Stimulated activated effector memory CD8-positive, alpha-beta T cell treated with anti-CD3 and anti-CD28 coated beads, Interleukin-12 subunit alpha, Interleukin-12 subunit beta, amount 100 ng/mL, for 72 hours (primary cell): ENCODE results near the gene BAX.

Experiments used
- ATAC-seq: fragments of 150-1000 bp; cut with Tn5 transposase; 2 replicates; pipeline ENCODE4 v1.10.0; 2021
- DNase-seq, 2 donors: peaks; one replicate each; pipeline ENCODE4 v3.0.0; 2021 to 2022; ENCODE audit warnings: low spot score in 2 of 2
- H3K27ac Mint-ChIP-seq: one replicate; pipeline ENCODE4 v1.8.0; 2022; ENCODE audit warnings: mild to moderate bottlenecking, mixed read lengths
- H3K36me3 Mint-ChIP-seq: one replicate; pipeline ENCODE4 v1.8.0; 2022; ENCODE audit warnings: mild to moderate bottlenecking, mixed read lengths
- H3K4me1 Mint-ChIP-seq: one replicate; pipeline ENCODE4 v1.8.0; 2022; ENCODE audit warnings: mixed read lengths
- H3K4me3 Mint-ChIP-seq: one replicate; pipeline ENCODE4 v1.8.0; 2022; ENCODE audit warnings: mild to moderate bottlenecking, mixed read lengths
- H3K9me3 Mint-ChIP-seq: one replicate; pipeline ENCODE4 v1.8.0; 2022; ENCODE audit warnings: mixed read lengths

The BAX gene

DNA sequence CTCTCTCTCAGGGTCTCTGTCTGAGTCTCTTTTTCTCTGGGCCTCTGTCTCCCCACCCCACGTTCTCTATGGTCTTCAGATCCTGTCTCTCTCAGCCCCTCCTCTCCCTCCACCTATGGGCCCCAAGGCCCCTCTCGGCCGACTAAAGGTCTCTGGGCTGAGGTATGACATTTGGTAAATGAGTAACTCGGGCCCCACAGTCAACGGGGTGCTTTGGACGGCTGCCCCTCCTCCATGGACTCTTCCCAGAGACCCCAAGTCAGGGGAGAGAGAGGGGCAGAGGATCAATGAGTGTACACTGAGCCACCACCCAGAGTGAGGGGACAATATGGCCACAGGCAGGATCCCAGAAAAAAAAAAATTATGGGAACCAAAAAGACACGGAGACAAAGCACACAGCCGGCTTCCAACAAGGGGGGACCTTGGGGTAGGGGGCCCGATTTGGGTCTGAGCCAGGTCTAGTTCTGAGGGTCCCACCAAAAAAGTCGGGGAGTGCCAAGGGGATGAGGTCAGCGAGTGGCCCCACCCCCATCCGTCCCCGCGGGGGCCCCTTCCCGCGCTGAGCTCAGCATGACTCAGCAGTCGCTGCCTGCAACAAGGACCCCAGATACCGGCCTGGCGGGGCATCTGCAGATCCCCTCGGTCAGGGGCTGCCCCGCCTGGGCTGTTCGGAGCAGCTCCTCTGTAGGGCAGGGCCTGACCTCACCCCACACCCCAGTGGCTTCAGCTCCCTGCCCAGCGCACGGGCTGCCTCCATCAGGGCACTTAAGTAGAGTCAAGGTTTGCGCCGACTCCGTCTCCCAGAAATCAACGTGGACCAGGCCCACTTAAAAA is 8.9 kb downstream of the BAX start:
- H3K4me1 Mint-ChIP-seq: peaks cover 78% of the 10 kb centered on the region
- H3K9me3 Mint-ChIP-seq: no peaks in the 10 kb centered on the region
- H3K27ac Mint-ChIP-seq: peak overlapping the region; percentile 100
- ATAC-seq (peak; percentile 54), DNase-seq (peak; percentile 72 to 86)
- H3K36me3 Mint-ChIP-seq: peaks cover 100% of the 10 kb centered on the region
- H3K4me3 Mint-ChIP-seq: peak overlapping the region; percentile 100

DNA sequence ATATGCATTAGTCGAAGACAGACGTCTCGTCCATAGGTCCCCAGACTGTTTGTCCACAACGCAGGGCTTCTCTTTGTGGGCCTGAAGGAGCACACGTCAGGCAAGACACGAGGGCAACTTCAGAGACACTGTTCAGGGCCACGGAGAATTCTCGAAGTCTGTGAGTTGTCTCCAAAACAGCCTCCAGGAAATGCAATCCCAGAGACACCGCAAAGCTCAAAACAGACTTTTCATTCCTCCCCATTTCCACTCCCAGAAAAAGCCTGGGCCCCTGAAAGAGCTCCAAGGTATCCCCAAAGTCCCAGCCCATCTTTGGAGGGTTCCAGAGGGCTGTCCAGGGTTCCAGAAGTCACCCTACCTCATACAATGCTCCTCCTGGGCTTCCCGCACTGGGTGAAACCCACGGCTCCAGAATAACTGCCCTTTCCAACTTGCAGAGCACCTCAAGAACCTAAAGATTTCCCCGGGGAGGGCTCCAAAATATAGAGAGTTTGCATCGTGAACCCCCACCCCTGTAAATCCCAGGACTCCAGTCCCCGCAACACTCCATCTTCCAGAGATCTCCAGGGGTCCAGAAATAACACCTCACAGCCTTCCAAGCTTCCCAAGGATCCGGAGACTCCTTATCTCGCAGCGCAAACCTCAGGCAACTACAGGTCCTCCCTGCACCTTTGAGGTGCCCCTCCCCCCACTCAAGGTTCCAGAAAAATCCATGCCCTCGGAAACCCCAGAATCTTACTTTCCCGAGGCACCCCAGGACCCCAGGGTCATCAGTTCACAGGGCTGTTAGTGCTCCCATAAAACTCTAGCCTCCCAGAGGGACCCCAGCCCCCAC is 9.7 kb downstream of the BAX start:
- H3K27ac Mint-ChIP-seq: peak overlapping the region; percentile 100
- no peaks in the 10 kb centered on the region for H3K9me3 Mint-ChIP-seq
- H3K4me3 Mint-ChIP-seq: peak overlapping the region; percentile 100
- H3K36me3 Mint-ChIP-seq: peaks cover 100% of the 10 kb centered on the region
- DNase-seq: peak in 1 of 2 donors; percentile 61
- ATAC-seq: no peak
- H3K4me1 Mint-ChIP-seq: peaks cover 74% of the 10 kb centered on the region

DNA sequence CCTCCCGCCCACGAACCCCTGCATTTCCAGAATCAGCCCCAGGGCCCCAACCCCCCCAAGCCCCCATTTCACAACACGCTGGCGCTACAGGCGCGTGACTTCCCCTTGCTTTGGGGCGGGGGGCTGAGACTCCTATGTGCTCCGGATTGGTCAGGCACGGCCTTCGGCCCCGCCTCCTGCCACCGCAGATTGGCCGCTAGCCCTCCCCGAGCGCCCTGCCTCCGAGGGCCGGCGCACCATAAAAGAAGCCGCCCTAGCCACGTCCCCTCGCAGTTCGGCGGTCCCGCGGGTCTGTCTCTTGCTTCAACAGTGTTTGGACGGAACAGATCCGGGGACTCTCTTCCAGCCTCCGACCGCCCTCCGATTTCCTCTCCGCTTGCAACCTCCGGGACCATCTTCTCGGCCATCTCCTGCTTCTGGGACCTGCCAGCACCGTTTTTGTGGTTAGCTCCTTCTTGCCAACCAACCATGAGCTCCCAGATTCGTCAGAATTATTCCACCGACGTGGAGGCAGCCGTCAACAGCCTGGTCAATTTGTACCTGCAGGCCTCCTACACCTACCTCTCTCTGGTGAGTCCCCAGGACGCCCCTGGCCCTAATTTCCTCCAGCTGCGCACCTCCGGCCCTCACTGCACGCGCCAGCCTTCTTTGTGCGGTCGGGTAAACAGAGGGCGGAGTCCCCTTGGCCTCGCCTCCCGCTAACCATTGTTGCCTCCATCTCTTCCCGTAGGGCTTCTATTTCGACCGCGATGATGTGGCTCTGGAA is 10.5 kb downstream of the BAX start, which contains the start of gene FTL:
FTL (plus strand) TSS at position 270 of the 766 bp plus-strand sequence; CDS start at position 469, 199 bp downstream.
- H3K27ac Mint-ChIP-seq: peak within 1 kb of the TSS; percentile 100
- peak within 1 kb of the TSS; percentile 100 for H3K4me3 Mint-ChIP-seq
- peak; percentile 80 for ATAC-seq
- peak; percentile 91 to 96 for DNase-seq
- H3K9me3 Mint-ChIP-seq: no peaks in the 10 kb centered on the region
- H3K36me3 Mint-ChIP-seq: peaks cover 100% of the 10 kb centered on the region
- H3K4me1 Mint-ChIP-seq: peaks cover 74% of the 10 kb centered on the region

DNA sequence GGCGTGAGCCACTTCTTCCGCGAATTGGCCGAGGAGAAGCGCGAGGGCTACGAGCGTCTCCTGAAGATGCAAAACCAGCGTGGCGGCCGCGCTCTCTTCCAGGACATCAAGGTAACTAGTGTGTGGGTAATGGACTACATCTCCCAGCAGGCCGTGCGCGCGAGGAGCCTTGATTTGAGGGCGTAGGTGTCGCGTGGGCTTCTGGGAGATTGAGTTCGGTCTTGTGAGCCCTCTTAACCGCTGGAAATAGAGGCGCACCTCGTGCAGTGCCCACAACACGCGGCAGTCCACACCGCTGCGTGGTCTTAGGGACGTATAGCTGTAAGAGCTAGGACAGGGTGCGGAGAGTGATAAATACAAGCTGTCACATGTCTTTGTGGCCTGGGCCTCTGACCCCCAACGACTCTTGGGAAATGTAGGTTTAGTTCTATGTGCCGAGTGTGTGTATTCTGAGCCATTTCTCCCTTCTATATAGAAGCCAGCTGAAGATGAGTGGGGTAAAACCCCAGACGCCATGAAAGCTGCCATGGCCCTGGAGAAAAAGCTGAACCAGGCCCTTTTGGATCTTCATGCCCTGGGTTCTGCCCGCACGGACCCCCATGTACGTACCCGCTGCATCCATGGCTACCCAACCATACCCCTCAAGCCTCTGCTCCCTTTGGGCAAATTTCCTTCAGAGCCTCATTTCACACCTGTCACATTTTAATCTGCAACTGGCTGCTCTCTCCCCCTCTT is 11.3 kb downstream of the BAX start:
- H3K9me3 Mint-ChIP-seq: no peaks in the 10 kb centered on the region
- peak overlapping the region; percentile 100 for H3K27ac Mint-ChIP-seq
- peak overlapping the region; percentile 100 for H3K4me3 Mint-ChIP-seq
- DNase-seq (peak in 1 of 2 donors; percentile 75), ATAC-seq (peak; percentile 63)
- peaks cover 77% of the 10 kb centered on the region for H3K4me1 Mint-ChIP-seq
- peaks cover 100% of the 10 kb centered on the region for H3K36me3 Mint-ChIP-seq

DNA sequence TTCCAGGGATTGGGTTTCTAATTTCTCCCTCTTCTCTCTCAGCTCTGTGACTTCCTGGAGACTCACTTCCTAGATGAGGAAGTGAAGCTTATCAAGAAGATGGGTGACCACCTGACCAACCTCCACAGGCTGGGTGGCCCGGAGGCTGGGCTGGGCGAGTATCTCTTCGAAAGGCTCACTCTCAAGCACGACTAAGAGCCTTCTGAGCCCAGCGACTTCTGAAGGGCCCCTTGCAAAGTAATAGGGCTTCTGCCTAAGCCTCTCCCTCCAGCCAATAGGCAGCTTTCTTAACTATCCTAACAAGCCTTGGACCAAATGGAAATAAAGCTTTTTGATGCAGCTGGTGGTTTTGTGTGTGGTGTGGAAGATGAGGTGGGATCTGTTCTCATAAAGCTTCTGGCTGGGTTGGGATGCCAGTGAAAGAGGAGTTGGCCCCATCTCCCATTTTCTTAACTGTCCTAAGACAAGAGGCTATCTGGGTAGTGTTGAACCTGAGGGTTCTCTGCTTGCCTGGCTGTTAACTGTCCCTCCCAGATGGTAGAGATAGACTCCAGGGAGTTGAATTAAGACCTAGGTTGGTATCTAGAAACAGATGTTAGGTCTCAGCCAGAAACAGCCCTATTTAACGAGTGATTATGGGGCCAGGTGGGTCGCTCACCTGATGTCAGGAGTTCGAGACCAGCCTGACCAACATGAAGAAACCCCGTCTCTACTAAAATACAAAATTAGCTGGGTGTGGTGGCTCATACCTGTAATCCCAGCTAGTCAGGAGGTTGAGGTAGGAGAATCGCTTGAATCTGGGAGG is 12.1 kb downstream of the BAX start:
- Mint-ChIP-seq H3K27ac (peak overlapping the region; percentile 100), H3K9me3 (no peaks in the 10 kb centered on the region), H3K36me3 (peaks cover 100% of the 10 kb centered on the region), H3K4me1 (peaks cover 71% of the 10 kb centered on the region), H3K4me3 (peak overlapping the region; percentile 100)
- ATAC-seq (no peak), DNase-seq (no peak)

DNA sequence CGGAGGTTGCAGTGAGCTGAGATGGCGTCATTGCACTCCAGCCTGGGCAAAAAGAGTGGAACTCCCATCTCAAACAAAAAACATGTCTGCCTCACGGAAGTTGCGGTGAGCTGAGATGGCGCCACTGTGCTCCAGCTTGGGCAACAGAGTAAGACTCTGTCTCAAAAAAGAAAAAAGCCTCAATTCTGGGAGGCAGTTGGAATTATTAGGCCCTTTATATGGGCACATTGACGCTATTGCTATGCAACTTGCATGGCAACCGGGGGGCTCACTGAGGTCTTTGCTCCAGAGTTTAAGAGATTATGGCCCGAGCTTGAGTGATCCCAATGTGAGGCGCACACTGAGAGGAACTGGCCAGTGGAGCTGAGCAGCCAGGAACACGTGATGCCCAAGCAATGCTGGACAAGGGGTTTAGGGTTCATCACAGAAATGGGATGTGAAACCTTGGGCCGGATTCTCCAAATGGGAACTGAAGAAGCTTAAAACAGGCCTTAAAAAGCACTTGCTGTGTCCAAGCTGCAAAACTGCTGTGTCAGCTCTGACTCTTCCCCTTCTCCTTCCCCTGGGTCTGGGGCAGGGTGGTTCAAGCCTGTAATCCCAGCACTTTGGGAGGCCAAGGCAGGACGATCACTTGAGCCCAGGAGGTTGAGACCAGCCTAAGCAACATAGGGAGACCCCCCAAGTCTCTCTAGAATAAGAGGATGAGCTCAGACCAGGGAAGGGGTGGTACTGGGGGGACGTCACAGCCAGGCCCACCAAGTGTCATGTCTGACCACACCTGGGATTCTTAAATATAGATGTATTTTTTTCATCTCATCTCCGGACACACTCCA is 12.9 kb downstream of the BAX start:
- Mint-ChIP-seq H3K4me1 (peaks cover 63% of the 10 kb centered on the region), H3K9me3 (no peaks in the 10 kb centered on the region), H3K4me3 (peak overlapping the region; percentile 100), H3K27ac (peak overlapping the region; percentile 100), H3K36me3 (peaks cover 100% of the 10 kb centered on the region)
- ATAC-seq (no peak), DNase-seq (no peak)

DNA sequence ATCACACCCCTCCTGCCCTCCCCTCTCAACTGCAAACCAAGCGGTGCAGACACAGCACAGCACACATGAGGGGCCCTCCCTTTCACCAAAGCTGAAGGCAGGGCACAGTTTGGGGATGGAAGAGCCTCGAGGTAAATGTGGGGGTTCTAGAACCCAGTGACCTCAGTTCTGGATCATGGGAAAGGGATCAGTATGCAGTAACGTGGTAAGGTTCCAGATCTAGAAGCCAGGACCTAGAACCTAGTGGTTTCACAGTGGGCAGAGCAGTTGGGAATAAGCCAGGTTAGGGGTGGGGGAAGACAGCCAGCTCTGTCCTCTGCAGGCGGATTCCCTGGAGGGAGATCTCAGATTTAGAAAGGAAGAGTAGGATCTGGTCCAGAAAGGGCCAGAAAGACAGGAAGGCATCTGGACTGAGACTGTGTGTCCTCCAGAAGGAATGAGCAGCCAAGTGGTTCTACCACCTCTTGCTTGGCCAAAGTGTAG is 13.5 kb downstream of the BAX start:
- Mint-ChIP-seq H3K27ac (peak overlapping the region; percentile 38), H3K4me1 (peaks cover 57% of the 10 kb centered on the region), H3K36me3 (peaks cover 100% of the 10 kb centered on the region), H3K9me3 (no peaks in the 10 kb centered on the region), H3K4me3 (peak overlapping the region; percentile 100)
- DNase-seq (no peak), ATAC-seq (no peak)

DNA sequence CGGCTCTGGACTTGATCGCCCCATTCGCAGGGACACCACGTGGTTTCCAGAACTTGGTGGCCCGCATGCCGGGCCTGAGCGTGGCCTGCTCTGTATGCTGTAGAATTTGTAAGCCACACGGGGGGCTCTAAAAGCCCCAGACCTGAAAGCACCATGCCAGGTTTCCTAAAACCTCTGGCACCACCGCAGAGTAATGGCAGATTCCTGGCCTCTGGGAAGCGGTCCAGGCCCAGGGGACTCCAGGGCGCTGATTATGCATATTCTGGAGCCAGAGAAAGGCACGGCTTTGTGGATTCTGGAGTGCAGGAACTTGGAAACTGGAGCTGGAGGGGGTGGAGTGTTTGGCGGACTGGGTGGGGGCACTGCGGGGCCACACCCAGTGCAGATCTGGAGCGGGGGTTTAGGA is 14.1 kb downstream of the BAX start:
- no peaks in the 10 kb centered on the region for H3K9me3 Mint-ChIP-seq
- no peak for DNase-seq
- H3K4me1 Mint-ChIP-seq: peaks cover 51% of the 10 kb centered on the region
- H3K4me3 Mint-ChIP-seq: no peak overlapping the region
- H3K27ac Mint-ChIP-seq: peak overlapping the region; percentile 38
- peaks cover 97% of the 10 kb centered on the region for H3K36me3 Mint-ChIP-seq
- ATAC-seq: no peak

DNA sequence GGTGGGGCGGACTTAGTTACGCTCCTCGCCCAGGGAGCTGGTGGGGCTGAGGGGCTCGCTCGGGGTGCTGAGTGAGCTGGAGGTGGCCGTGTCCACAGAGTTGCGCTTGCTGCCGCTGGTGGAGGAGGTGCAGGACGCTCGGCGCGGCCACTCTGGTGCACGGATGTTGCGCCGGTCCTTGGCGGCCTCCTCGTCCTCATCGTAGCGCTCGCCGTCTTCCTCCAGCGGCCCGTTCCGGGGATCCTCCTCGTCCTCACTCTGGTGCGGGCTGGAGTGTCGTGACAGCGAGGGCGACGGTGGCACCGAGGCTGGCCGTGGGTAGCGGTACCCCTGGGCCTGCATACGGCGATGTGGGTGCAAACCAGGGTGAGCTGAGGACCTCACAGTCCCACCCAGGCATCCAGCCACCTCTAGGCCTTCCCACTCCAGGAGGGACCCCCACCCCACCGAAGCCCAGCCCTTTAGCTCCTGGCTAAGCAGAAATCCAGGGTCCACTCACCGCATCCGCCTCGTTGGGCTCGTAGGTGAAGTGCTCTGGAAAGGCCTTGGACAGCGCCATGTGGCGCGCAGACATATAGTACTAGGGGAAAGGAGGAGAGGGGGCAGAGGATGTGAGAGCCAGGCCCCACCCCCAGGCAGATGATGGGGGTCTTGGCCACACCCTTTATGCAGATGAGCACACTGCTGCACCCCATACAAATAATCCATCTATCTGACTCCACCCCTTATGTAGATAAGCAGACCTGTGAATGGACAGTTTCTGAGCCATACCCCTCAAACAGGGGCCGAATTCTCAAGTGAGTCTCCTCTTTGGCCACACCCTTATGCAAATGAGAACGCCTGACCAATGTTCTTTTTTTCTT is 14.8 kb downstream of the BAX start:
- Mint-ChIP-seq H3K27ac (peak overlapping the region; percentile 38), H3K9me3 (no peaks in the 10 kb centered on the region), H3K4me3 (no peak overlapping the region), H3K4me1 (peaks cover 44% of the 10 kb centered on the region), H3K36me3 (peaks cover 94% of the 10 kb centered on the region)
- no peak for DNase-seq
- ATAC-seq: no peak

DNA sequence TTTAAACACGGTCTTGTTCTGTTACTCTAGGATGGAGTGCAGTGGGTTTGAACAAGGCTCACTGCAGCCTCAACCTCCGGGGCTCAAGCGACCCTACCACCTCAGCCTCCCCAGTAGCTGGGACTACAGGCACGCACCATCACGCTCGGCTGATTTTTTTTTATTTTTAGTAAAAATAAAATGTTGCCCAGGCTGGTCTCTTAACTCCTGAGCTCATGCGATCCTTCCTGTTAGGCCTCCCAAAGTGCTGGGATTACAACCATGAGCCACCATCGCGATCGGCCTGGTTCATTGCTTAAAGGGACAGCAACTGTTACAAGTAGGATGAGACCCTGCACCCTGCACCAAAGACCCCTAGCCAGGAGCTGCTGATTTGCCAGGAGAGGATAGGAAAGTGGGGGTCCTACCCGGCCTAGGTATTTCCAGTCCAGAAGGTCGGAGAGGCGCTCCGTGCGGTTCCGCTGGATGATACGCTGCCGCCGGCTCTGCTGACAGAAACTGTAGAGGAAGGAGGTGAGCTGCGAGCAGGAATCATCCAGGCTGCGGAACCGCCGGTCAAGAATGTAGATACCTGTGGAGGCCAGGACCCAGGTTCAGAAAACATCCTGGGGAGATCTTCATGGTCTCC is 15.6 kb downstream of the BAX start:
- H3K4me3 Mint-ChIP-seq: no peak overlapping the region
- H3K4me1 Mint-ChIP-seq: peaks cover 36% of the 10 kb centered on the region
- ATAC-seq (no peak), DNase-seq (no peak)
- peaks cover 94% of the 10 kb centered on the region for H3K36me3 Mint-ChIP-seq
- no peak overlapping the region for H3K27ac Mint-ChIP-seq
- H3K9me3 Mint-ChIP-seq: no peaks in the 10 kb centered on the region

DNA sequence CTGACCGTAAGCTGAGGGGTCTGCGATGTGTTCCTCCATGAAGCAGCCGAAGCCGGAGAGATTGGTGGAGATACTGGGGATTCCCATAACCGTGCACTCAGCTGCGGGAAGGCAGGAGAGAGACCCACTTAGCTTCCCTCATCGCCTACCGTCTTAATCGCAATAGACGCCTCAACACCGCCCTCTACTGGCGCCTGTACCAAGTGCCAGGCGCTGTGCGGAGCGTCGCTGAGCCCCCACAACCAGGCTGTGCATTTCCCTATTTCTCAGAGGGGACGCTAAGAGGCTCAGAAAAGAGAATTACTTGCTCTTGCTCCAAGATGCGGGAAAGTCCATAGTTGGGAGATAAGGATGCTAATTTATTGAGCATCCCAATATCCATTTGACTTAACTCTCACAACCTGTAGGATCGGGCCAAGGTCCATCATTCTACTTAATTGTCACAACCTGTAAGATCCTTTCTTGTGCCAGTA is 16.3 kb downstream of the BAX start:
- Mint-ChIP-seq H3K27ac (no peak overlapping the region), H3K4me1 (peaks cover 29% of the 10 kb centered on the region), H3K9me3 (no peaks in the 10 kb centered on the region), H3K36me3 (peaks cover 93% of the 10 kb centered on the region), H3K4me3 (no peak overlapping the region)
- DNase-seq (peak; percentile 79 to 91), ATAC-seq (peak; percentile 74)
